IMR-90 (cell line): Measurements from ENCODE around the gene CXCL6. TPM values are rescaled to one million over a fixed set of nuclear protein-coding genes. Genes with fewer than 3 reads are reported as not detected.

Experiments
- ATAC-seq: fragments of 200-7000 bp; cut with Tn5 transposase; 2 replicates; pipeline ENCODE4 v1.9.1; 2020; ENCODE audit warnings: low read depth, mild to moderate bottlenecking, moderate library complexity
- BruUV-seq: library from RNA; stranded (reverse); fragments of 400-500 nt; replicated peaks from 2 replicates; lab custom pipeline; 2021; lab: Mats Ljungman, UMichigan
- CTCF ChIA-PET: fragments of 300-600 bp; formaldehyde crosslinking; extraction: SDS; loops from one replicate; lab custom pipeline; 2021; ENCODE audit warnings: antibody characterized with exemption; lab: Yijun Ruan, JAX
- POLR2A ChIA-PET: fragments of 300-600 bp; sonication (Branson Sonifier 250); formaldehyde crosslinking; loops from one replicate; lab custom pipeline; 2022; ENCODE audit warnings: antibody characterized with exemption; ENCODE audit not compliant: unreplicated experiment; lab: Charles Lee
- DNase-seq: peaks from one replicate; pipeline ENCODE4 v3.0.0; 2013
- H2AFZ ChIP-seq: replicated peaks from 2 replicates; pipeline ENCODE3; 2013; ENCODE audit warnings: low read length, mild to moderate bottlenecking; ENCODE audit not compliant: poor library complexity
- H2AK5ac ChIP-seq: 2 replicates; pipeline ENCODE4 v1.6.1; 2013; ENCODE audit warnings: low read depth, low read length, inconsistent platforms
- H2AK9ac ChIP-seq: replicated peaks from 2 replicates; pipeline ENCODE3; 2013; ENCODE audit warnings: mild to moderate bottlenecking, low read depth, low read length, moderate library complexity; ENCODE audit not compliant: poor library complexity
- H2BK120ac ChIP-seq: 2 replicates; pipeline ENCODE4 v1.6.1; 2013; ENCODE audit warnings: low read depth, low read length, inconsistent platforms
- H2BK15ac ChIP-seq: 3 replicates; pipeline ENCODE4 v1.6.1; 2013; ENCODE audit warnings: low read depth, low read length, inconsistent platforms
- H2BK20ac ChIP-seq: 2 replicates; pipeline ENCODE4 v1.6.1; 2013; ENCODE audit warnings: low read depth, mild to moderate bottlenecking, inconsistent platforms, low read length, moderate library complexity
- H2BK5ac ChIP-seq: 2 replicates; pipeline ENCODE4 v1.6.1; 2013; ENCODE audit warnings: mild to moderate bottlenecking, low read depth, low read length, inconsistent platforms; ENCODE audit not compliant: poor library complexity, severe bottlenecking
- H3K14ac ChIP-seq: replicated peaks from 2 replicates; pipeline ENCODE4 v1.6.1; 2013; ENCODE audit warnings: low read depth, low read length, inconsistent platforms
- H3K18ac ChIP-seq: 2 replicates; pipeline ENCODE4 v1.6.1; 2013; ENCODE audit warnings: low read depth, low read length, control low read depth
- H3K23ac ChIP-seq: 2 replicates; pipeline ENCODE4 v1.6.1; 2013; ENCODE audit warnings: low read depth, low read length, inconsistent platforms
- H3K27ac ChIP-seq: 2 replicates; pipeline ENCODE4 v1.5.1; 2013; ENCODE audit warnings: mild to moderate bottlenecking, control low read depth, low read length; ENCODE audit not compliant: insufficient read depth
- H3K27me3 ChIP-seq: 2 replicates; pipeline ENCODE4 v1.6.1; 2013; ENCODE audit warnings: low read length; ENCODE audit not compliant: control insufficient read depth, insufficient read depth
- H3K36me3 ChIP-seq: 2 replicates; pipeline ENCODE4 v1.6.1; 2013; ENCODE audit warnings: low read length, mixed read lengths; ENCODE audit not compliant: control insufficient read depth, insufficient read depth
- H3K4ac ChIP-seq: 2 replicates; pipeline ENCODE4 v1.6.1; 2013; ENCODE audit warnings: low read depth, low read length, inconsistent platforms
- H3K4me1 ChIP-seq: 2 replicates; pipeline ENCODE4 v1.6.1; 2013; ENCODE audit warnings: low read length, mixed read lengths; ENCODE audit not compliant: control insufficient read depth, insufficient read depth
- H3K4me2 ChIP-seq: 2 replicates; pipeline ENCODE4 v1.6.1; 2013; ENCODE audit warnings: low read depth, mild to moderate bottlenecking, control low read depth, low read length, moderate library complexity
- H3K4me3 ChIP-seq: 2 replicates; pipeline ENCODE4 v1.5.1; 2013; ENCODE audit warnings: low read depth, mild to moderate bottlenecking, control low read depth, low read length, moderate library complexity; ENCODE audit not compliant: insufficient read depth
- H3K56ac ChIP-seq: 2 replicates; pipeline ENCODE4 v1.6.1; 2013; ENCODE audit warnings: low read length, inconsistent platforms; ENCODE audit not compliant: insufficient read depth; ENCODE audit errors: extremely low read depth
- H3K79me1 ChIP-seq, 2 experiments: 2 replicates each; pipeline ENCODE4 v1.6.1; 2013; ENCODE audit warnings: low read length in 2 of 2, inconsistent platforms in 1 of 2, low read depth in 1 of 2
- H3K9ac ChIP-seq: 2 replicates; pipeline ENCODE4 v1.6.1; 2013; ENCODE audit warnings: low read depth, low read length, control low read depth
- H3K9me1 ChIP-seq: 2 replicates; pipeline ENCODE4 v1.6.1; 2013; ENCODE audit warnings: low read length, inconsistent platforms; ENCODE audit not compliant: insufficient read depth
- H3K9me3 ChIP-seq: 2 replicates; pipeline ENCODE4 v1.6.1; 2013; ENCODE audit warnings: low read length; ENCODE audit not compliant: control insufficient read depth, insufficient read depth
- H4K20me1 ChIP-seq: 2 replicates; pipeline ENCODE4 v1.6.1; 2013; ENCODE audit warnings: low read length, inconsistent platforms; ENCODE audit not compliant: insufficient read depth
- H4K5ac ChIP-seq: 2 replicates; pipeline ENCODE4 v1.6.1; 2013; ENCODE audit warnings: mild to moderate bottlenecking, low read depth, low read length, control low read depth
- H4K8ac ChIP-seq, 2 experiments: 2 replicates each; pipeline ENCODE4 v1.6.1; 2013; ENCODE audit warnings: low read depth in 2 of 2, low read length in 2 of 2, control low read depth in 1 of 2, inconsistent platforms in 1 of 2
- H4K91ac ChIP-seq: 2 replicates; pipeline ENCODE4 v1.6.1; 2013; ENCODE audit warnings: low read depth, low read length, inconsistent platforms; ENCODE audit not compliant: insufficient read depth
- BHLHE40 ChIP-seq: fragments of 150-350 bp; IDR thresholded peaks from 2 replicates; pipeline ENCODE4 v1.6.1; 2016; ENCODE audit warnings: mild to moderate bottlenecking, low read depth, low read length
- CEBPB ChIP-seq: IDR thresholded peaks from 2 replicates; pipeline ENCODE4 v1.6.1; 2012; ENCODE audit warnings: low read depth, low read length, improper control_type of control experiment
- CHD1 ChIP-seq: IDR thresholded peaks from 2 replicates; pipeline ENCODE4 v1.6.1; 2012; ENCODE audit warnings: low read depth, low read length, improper control_type of control experiment
- FOS ChIP-seq: fragments of 150-350 bp; IDR thresholded peaks from 2 replicates; pipeline ENCODE4 v1.6.1; 2016; ENCODE audit warnings: low read depth, low read length
- MAFK ChIP-seq: IDR thresholded peaks from 2 replicates; pipeline ENCODE4 v1.6.1; 2012; ENCODE audit warnings: low read depth, low read length, improper control_type of control experiment
- MAZ ChIP-seq: IDR thresholded peaks from 2 replicates; pipeline ENCODE4 v1.6.1; 2012; ENCODE audit warnings: low read depth, mild to moderate bottlenecking, low read length, improper control_type of control experiment, moderate library complexity, borderline replicate concordance
- MXI1 ChIP-seq: IDR thresholded peaks from 2 replicates; pipeline ENCODE4 v1.6.1; 2012; ENCODE audit warnings: low read depth, mild to moderate bottlenecking, low read length, moderate library complexity, borderline replicate concordance
- NFE2L2 ChIP-seq: fragments of 150-350 bp; IDR thresholded peaks from 2 replicates; pipeline ENCODE4 v1.6.1; 2016; ENCODE audit warnings: low read depth, mild to moderate bottlenecking, low read length
- POLR2A ChIP-seq: IDR thresholded peaks from 2 replicates; pipeline ENCODE4 v1.6.1; 2012; ENCODE audit warnings: mild to moderate bottlenecking, low read depth, low read length
- RAD21 ChIP-seq: IDR thresholded peaks from 2 replicates; pipeline ENCODE4 v1.6.1; 2012; ENCODE audit warnings: low read length, improper control_type of control experiment
- RCOR1 ChIP-seq: IDR thresholded peaks from 2 replicates; pipeline ENCODE4 v1.6.1; 2012; ENCODE audit warnings: mild to moderate bottlenecking, low read length, improper control_type of control experiment; ENCODE audit not compliant: insufficient replicate concordance
- RFX5 ChIP-seq: IDR thresholded peaks from 2 replicates; pipeline ENCODE4 v1.8.0; 2012; ENCODE audit warnings: low read depth, mild to moderate bottlenecking, low read length, moderate library complexity
- SMC3 ChIP-seq: fragments of 150-350 bp; IDR thresholded peaks from 2 replicates; pipeline ENCODE4 v1.6.1; 2016; ENCODE audit warnings: low read depth, mild to moderate bottlenecking, antibody characterized with exemption, low read length, moderate library complexity
- WGBS, 2 experiments: methylation state at CpG; one replicate each; pipeline versions ENCODE4 v1.1.5 to v1.1.7; 2013; ENCODE audit warnings: missing lambda C conversion rate in 2 of 2; ENCODE audit not compliant: insufficient read length in 1 of 2; ENCODE audit errors: extremely low coverage in 2 of 2; 5-methylcytosine and 5-hydroxymethylcytosine counted together
- dilution Hi-C: fragments of 300-500 bp; cut with HindIII; formaldehyde crosslinking; loops from one replicate; pipeline ENCODE4 v1.14.3; 2018; ENCODE audit warnings: low sequenced_read_pairs; ENCODE audit not compliant: unreplicated experiment
- in situ Hi-C: fragments of 300-500 bp; cut with MboI; formaldehyde crosslinking; loops from 3 replicates; pipeline ENCODE4 v1.14.3; 2019; ENCODE audit warnings: low sequenced_read_pairs, inconsistent platforms, mixed read lengths
- intact Hi-C: fragments of 100-400 bp; cut with micrococcal nuclease; formaldehyde crosslinking; loops from 2 replicates; pipeline ENCODE4 v1.10.0; 2022
- polyA plus RNA-seq, 3 experiments: library from polyadenylated mRNA; depleted of rRNA; stranded (reverse); fragments of >200 nt; gene quantifications; 2 replicates each; pipeline ENCODE4 v1.2.3, GENCODE V29; 2012; ENCODE audit warnings: low replicate concordance in 1 of 3
- total RNA-seq: library from RNA; depleted of rRNA; stranded (reverse); fragments of >200 nt; gene quantifications from 2 replicates; pipeline ENCODE4 v1.2.3, GENCODE V29; 2012
- TF ChIP-seq, protein P1 (sequence below): fragments of 150-350 bp; IDR thresholded peaks from 2 replicates; pipeline ENCODE4 v1.6.1; 2017; ENCODE audit warnings: mild to moderate bottlenecking, antibody characterized with exemption, low read length, low read depth
- TF ChIP-seq, protein P2 (sequence below): conservative IDR thresholded peaks from 2 replicates; pipeline ENCODE4 v1.5.1; 2012; ENCODE audit warnings: mild to moderate bottlenecking, low read depth, low read length, improper control_type of control experiment
- TF ChIP-seq, protein P3 (sequence below): fragments of 150-350 bp; IDR thresholded peaks from 2 replicates; pipeline ENCODE4 v1.6.1; 2016; ENCODE audit warnings: low read depth, mild to moderate bottlenecking, low read length, moderate library complexity, borderline replicate concordance

CXCL6 gene
- total and polyA plus RNA-seq, 2 of the 4 experiments (the other 2 are of a cell fraction): not detected

DNA sequence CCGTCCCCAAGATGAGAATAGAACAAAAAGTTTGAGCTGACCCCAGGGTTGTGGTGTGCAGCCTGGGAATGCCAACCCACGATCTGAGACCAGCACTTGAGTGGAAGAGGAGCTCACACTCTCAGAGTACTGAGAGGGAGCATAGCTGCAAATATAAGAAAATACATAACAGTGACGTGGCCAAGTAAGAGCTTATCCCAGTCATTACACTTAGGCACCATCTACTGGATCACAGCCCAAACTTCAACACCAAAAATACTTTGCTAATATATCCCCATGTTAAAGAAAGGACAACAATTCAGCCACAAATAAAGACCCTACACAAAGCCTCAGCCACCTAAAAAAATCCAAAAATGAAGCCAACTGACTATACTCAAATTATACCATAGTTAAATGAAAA, 33.3 kb upstream of the CXCL6 start:
- no peak overlapping the region for H2AK5ac ChIP-seq
- H2AFZ ChIP-seq: no peak overlapping the region
- H4K8ac ChIP-seq: no peak overlapping the region
- no CpG with 5 or more reads among the region's 3 CpGs for WGBS, 2 experiments
- H3K4me1 ChIP-seq: no peaks in the 10 kb centered on the region
- ChIA-PET POLR2A (no interaction called here), CTCF (no interaction called here)
- no peak for TF ChIP-seq MAFK
- no peak for TF ChIP-seq RCOR1
- TF ChIP-seq SMC3: no peak
- no peak for TF ChIP-seq BHLHE40
- no peak for TF ChIP-seq CHD1
- no peak for TF ChIP-seq POLR2A
- no peak for TF ChIP-seq RFX5
- no peak for TF ChIP-seq RAD21
- TF ChIP-seq CEBPB: no peak
- TF ChIP-seq MAZ: no peak
- no peak for TF ChIP-seq MXI1
- TF ChIP-seq, protein P1, sequence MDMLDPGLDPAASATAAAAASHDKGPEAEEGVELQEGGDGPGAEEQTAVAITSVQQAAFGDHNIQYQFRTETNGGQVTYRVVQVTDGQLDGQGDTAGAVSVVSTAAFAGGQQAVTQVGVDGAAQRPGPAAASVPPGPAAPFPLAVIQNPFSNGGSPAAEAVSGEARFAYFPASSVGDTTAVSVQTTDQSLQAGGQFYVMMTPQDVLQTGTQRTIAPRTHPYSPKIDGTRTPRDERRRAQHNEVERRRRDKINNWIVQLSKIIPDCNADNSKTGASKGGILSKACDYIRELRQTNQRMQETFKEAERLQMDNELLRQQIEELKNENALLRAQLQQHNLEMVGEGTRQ: no peak
- TF ChIP-seq NFE2L2: no peak
- TF ChIP-seq, protein P2, sequence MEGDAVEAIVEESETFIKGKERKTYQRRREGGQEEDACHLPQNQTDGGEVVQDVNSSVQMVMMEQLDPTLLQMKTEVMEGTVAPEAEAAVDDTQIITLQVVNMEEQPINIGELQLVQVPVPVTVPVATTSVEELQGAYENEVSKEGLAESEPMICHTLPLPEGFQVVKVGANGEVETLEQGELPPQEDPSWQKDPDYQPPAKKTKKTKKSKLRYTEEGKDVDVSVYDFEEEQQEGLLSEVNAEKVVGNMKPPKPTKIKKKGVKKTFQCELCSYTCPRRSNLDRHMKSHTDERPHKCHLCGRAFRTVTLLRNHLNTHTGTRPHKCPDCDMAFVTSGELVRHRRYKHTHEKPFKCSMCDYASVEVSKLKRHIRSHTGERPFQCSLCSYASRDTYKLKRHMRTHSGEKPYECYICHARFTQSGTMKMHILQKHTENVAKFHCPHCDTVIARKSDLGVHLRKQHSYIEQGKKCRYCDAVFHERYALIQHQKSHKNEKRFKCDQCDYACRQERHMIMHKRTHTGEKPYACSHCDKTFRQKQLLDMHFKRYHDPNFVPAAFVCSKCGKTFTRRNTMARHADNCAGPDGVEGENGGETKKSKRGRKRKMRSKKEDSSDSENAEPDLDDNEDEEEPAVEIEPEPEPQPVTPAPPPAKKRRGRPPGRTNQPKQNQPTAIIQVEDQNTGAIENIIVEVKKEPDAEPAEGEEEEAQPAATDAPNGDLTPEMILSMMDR: no peak
- TF ChIP-seq, protein P3, sequence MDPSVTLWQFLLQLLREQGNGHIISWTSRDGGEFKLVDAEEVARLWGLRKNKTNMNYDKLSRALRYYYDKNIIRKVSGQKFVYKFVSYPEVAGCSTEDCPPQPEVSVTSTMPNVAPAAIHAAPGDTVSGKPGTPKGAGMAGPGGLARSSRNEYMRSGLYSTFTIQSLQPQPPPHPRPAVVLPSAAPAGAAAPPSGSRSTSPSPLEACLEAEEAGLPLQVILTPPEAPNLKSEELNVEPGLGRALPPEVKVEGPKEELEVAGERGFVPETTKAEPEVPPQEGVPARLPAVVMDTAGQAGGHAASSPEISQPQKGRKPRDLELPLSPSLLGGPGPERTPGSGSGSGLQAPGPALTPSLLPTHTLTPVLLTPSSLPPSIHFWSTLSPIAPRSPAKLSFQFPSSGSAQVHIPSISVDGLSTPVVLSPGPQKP: no peak
- TF ChIP-seq FOS: no peak
- H4K20me1 ChIP-seq: no peaks in the 10 kb centered on the region; the same call in 1 of the 2 replicates
- no peak overlapping the region for H4K5ac ChIP-seq
- H3K27me3 ChIP-seq: no peaks in the 10 kb centered on the region; the same call in 1 of the 2 replicates
- H3K27ac ChIP-seq: no peak overlapping the region
- no peak overlapping the region for H3K18ac ChIP-seq
- in situ Hi-C loops: no loop called here
- no peak overlapping the region for H3K23ac ChIP-seq
- DNase-seq: no peak
- no peak overlapping the region for H3K4ac ChIP-seq
- dilution Hi-C loops: no loop called here
- no peaks in the 10 kb centered on the region for H3K36me3 ChIP-seq
- no peak overlapping the region for H2BK5ac ChIP-seq
- no peak overlapping the region for H3K14ac ChIP-seq
- H2AK9ac ChIP-seq: no peak overlapping the region
- H2BK120ac ChIP-seq: no peak overlapping the region
- no peak overlapping the region for H4K91ac ChIP-seq
- H3K4me2 ChIP-seq: no peak overlapping the region
- H3K9me3 ChIP-seq: peaks cover 2% of the 10 kb centered on the region
- intact Hi-C loops: no loop called here
- no peaks in the 10 kb centered on the region for H3K9me1 ChIP-seq
- no peak overlapping the region for H3K9ac ChIP-seq
- no TSS peak for BruUV-seq
- no peaks in the 10 kb centered on the region for H3K79me1 ChIP-seq
- no peak overlapping the region for H2BK20ac ChIP-seq
- H3K56ac ChIP-seq: no peak overlapping the region
- no peak overlapping the region for H3K4me3 ChIP-seq
- no peak for ATAC-seq
- no peak overlapping the region for H2BK15ac ChIP-seq
